ENCODE data around the gene ANKS1B. TPM values are rescaled to one million over a fixed set of nuclear protein-coding genes. Genes with fewer than 3 reads are reported as not detected.

ANKS1B gene
- total RNA-seq, 1 experiment from 2014 or later = 9.7 TPM

- in situ Hi-C loops (cut with HindIII; ENCODE audit: low pct_unique_long_range_greater_than_20kb, low sequenced_read_pairs) (no loop called here), intact Hi-C loops (cut with micrococcal nuclease; ENCODE audit: unreplicated experiment) (no loop called here)
- Histone ChIP-seq H3K9me3 (ENCODE audit: control insufficient read depth, insufficient read depth, low read depth, low read length) (no peaks in the 10 kb centered on the region), H3K4me3 (ENCODE audit: low read depth in 2 of 2, low read length in 2 of 2) (no peak overlapping the region), H3K4me1 (ENCODE audit: control insufficient read depth, insufficient read depth, low read length) (no peaks in the 10 kb centered on the region), H3K27me3 (ENCODE audit: control insufficient read depth, insufficient read depth, low read length) (no peaks in the 10 kb centered on the region), H3K27ac (ENCODE audit: low read length) (no peak overlapping the region), H3K36me3 (ENCODE audit: control insufficient read depth, insufficient read depth, low read length) (no peaks in the 10 kb centered on the region)
- BruUV-seq (replicated peaks) = no TSS peak
- TF ChIP-seq CTCF (IDR thresholded peaks at IDR 0.05) (no peak), REST (IDR thresholded peaks at IDR 0.05; ENCODE audit: insufficient read depth in 1 of 2, low read depth in 2 of 2, low read length in 1 of 2) (no peak), SIN3A (IDR thresholded peaks at IDR 0.05; ENCODE audit: borderline replicate concordance, insufficient read depth, low read depth, low read length) (no peak), TCF7L2 (IDR thresholded peaks at IDR 0.05; ENCODE audit: low read depth, low read length) (no peak), POLR2AphosphoS5 (IDR thresholded peaks at IDR 0.05; ENCODE audit: low read depth, low read length) (no peak)
- DNase-seq (ENCODE audit: low read depth, low spot score) (no peak), ATAC-seq (no peak)
- ChIA-PET CTCF (no interaction called here), POLR2A (no interaction called here)
Measured at GRCh38 chr12:99611599-99611998, 373.1 kb downstream of the ANKS1B start.

- ATAC-seq (no peak), DNase-seq (ENCODE audit: low read depth, low spot score) (no peak)
- CTCF ChIA-PET = no interaction called here
- intact Hi-C loops (cut with micrococcal nuclease; ENCODE audit: unreplicated experiment) (no loop called here), in situ Hi-C loops (cut with HindIII; ENCODE audit: low pct_unique_long_range_greater_than_20kb, low sequenced_read_pairs) (no loop called here)
- H3K4me3 ChIP-seq (ENCODE audit: low read depth in 2 of 2, low read length in 2 of 2) = no peak overlapping the region
- POLR2A ChIA-PET = no interaction called here
- H3K27me3 ChIP-seq (ENCODE audit: control insufficient read depth, insufficient read depth, low read length) = no peaks in the 10 kb centered on the region
- H3K36me3 ChIP-seq (ENCODE audit: control insufficient read depth, insufficient read depth, low read length) = no peaks in the 10 kb centered on the region
- H3K4me1 ChIP-seq (ENCODE audit: control insufficient read depth, insufficient read depth, low read length) = no peaks in the 10 kb centered on the region
- H3K27ac ChIP-seq (ENCODE audit: low read length) = no peak overlapping the region
- no peak for TF ChIP-seq TCF7L2 (IDR thresholded peaks at IDR 0.05; ENCODE audit: low read depth, low read length)
- TF ChIP-seq CTCF (IDR thresholded peaks at IDR 0.05) = no peak
- TF ChIP-seq REST (IDR thresholded peaks at IDR 0.05; ENCODE audit: insufficient read depth in 1 of 2, low read depth in 2 of 2, low read length in 1 of 2) = no peak
- no TSS peak for BruUV-seq (replicated peaks)
- no peaks in the 10 kb centered on the region for H3K9me3 ChIP-seq (ENCODE audit: control insufficient read depth, insufficient read depth, low read depth, low read length)
Measured at GRCh38 chr12:99611117-99611516, 373.6 kb downstream of the ANKS1B start.
